ENCODE measurements around the gene AP1S2.
A peak's percentile ranks its signal among the peaks of the same experiment; 100 is the strongest.
"Not testable (repeated sequence)": the region's sequence is repeated elsewhere in the genome, so short reads cannot be mapped to it uniquely, and the experiment has no call there.

AP1S2 gene

DNA sequence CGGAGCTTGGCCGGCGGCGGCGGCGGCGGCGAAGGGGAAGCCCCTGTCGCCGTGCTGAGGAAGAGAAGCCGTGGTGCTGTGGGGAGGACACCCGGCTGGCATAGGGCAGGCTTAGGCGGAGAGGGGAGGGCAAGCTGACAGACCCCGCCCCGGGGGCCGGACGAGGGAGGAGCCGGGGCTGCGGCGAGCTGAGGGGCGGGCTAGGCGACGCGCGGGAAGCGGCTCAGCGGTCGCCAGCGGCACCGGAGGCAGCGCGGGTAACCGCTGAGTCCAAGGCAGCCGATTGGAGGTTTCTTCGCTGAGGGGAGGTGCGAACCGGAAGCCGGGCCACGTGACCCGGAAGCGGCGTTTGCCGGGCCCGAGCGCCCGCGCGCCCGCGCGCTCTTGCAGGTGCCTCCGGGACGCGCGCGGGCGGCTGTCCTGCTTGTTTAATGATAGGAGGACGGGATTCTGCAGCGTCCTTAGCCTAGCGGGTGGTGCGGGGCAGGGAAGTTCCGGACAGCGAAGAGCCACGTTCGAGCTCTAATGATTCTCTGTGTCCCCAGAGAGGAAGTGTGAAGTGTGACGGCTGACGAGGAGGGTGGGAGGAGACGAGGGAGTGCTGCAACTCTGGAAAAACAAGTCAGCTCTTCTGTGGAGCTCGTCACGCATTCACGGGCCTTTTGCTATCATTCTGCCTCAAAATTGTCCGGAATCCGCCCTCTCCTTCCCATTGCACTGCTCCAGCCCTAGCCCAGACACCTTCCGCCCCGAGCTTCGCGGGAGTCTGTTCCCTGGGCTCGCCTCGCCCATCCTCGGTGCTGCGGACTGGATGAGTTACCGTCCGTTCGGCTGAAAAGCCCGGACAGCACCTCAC is at the start of gene AP1S2:
TSS of gene AP1S2 (minus strand) at position 102 of the 856 bp plus-strand sequence. CDS start 2,289 bp downstream, outside the sequence.
- peak; percentile 36 for DNase-seq (ENCODE audit: low read depth)

DNA sequence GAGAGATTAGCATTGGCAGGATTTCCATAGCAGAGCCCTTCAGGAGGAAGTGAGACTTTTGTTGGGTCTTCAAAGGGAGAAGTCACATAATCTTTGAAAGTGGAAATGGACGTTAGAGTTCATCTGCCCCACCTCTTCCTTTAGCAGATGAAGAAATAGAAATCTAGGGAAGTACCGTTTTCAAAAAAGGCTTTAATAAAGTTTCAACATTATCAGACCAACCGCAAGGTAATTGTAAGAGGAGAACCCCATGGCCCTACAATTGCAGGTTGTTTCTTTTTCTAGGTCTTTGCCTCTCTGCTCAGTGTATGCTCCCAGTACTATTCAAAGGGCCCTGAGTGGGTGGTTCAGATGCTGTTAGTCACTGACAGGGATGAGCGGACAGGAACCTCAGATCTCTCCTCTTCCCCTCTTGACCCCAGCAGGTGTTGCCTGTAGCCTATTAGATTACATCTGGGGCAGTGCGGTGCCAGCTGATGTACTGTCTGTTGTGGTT is 48.6 kb upstream of the AP1S2 start:
- DNase-seq (ENCODE audit: low read depth), result no peak

- no peak for DNase-seq (ENCODE audit: low read depth)
Measured at GRCh38 chrX:15895334-15895733, 40.7 kb upstream of the AP1S2 start.

- DNase-seq (ENCODE audit: low read depth), result no peak
Measured at GRCh38 chrX:15894724-15895123, 40.1 kb upstream of the AP1S2 start.

DNA sequence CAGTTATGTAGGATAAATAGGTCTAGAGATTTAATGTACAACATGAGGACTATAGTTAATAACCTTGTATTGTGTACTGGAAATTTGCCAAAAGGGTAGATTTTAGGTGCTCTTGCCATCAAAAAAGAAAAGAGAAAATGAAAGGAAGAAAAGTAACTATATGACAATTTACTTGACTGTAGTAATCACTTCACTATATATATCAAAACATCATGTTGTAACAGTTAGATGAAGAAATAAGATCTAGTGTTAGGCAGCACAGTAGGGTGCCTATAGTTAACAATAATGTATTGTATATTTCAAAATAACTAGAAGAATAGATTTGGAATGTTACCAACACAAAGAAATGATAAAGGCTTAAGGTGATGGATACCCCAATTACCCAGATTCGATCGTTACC is 35.9 kb upstream of the AP1S2 start:
- no peak for DNase-seq (ENCODE audit: low read depth)

DNA sequence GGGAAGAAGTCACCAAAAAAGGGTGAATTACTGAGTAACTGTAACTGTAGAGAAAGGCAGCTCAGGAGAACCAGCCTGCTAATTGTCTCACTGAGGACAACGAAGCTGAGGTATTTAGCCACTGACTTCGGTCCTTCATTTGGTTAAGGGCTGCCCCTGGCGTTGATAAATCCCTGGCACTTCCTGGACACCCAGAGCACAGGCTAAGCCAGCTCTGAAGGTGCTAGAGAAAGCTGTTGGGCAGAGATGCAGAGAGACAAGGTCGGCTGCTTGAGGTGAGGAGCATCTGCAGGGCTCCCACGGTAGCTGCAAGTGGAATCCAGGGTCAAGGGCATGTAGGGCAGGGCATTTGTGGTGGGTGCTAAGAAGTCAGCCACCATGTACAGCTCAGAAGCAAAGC is 33.4 kb upstream of the AP1S2 start:
- no peak for DNase-seq (ENCODE audit: low read depth)

DNA sequence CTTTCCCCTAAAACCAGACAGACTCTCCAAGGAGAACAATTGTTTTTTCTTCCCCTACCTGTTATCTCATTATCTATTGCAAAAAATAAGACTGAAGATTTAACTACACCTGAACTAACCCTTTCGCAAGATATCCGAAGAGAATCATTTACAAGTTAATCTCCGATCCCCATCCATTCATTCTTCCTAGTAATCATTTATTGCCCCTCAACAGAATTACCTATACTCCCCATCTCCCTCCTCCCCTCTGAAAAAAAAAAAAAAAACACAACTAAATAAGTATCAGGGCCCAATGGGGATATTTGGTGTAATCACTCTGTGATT is 28.9 kb upstream of the AP1S2 start:
- DNase-seq (ENCODE audit: low read depth), result no peak

DNA sequence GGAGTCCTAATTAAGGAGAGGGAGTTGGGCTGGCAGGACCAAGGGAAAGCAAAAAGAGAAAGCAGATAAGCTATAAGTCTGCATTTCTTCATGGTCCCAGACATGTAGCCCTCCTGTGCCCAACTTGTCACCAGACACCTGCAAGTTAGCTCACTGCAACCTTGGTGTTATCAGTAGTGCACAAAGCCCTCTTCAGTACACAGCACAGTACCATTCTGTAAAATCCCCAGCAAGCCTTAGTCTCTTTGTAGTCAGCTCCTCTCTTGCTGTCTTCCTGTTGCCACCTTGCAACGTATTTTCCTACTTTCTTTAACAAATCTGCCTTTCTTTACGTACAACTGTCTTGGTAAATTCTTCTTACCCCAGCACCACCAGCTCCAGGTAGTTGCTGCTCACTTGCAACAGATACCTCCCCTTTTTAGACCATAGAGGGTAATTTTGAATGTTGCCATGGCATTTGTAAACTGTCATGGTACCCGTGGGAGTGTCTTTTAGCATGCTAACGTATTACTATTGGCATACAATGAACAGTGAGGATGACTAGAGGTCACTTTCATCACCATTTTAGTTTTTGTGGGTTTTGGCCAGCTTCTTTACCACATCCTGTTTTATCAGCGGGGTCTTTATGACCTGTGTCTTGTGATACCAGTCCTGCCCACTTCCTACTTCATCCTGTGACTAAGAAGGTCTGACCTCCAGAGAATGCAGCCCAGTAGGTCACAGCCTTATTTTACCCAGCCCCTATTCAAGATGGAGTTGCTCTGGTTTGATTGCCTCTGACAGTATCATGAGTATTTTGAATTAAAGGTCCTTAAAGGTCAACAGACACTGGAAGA is 28.3 kb upstream of the AP1S2 start:
- peak; percentile 7 for DNase-seq (ENCODE audit: low read depth)

- no peak for DNase-seq (ENCODE audit: low read depth)
Measured at GRCh38 chrX:15881381-15881897, 26.8 kb upstream of the AP1S2 start.

DNA sequence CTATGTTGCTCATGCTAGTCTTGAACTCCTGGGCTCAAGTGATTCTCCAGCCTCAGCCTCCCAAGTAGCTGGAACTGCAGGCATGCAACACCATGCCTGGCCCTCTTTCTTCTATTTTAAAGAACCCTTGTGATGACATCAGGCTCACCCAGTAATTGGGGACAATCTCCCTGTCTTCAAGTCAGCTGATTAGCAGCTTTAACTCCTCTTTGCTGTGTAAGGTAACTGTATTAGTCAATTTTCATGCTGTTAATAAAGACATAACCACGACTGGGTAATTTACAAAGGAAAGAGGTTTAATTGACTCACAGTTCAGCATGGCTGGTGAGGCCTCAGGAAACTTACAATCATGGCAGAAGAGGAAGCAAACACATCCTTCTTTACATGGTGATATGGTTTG is 23.3 kb upstream of the AP1S2 start:
- not testable (repeated sequence) for DNase-seq (ENCODE audit: low read depth)

DNA sequence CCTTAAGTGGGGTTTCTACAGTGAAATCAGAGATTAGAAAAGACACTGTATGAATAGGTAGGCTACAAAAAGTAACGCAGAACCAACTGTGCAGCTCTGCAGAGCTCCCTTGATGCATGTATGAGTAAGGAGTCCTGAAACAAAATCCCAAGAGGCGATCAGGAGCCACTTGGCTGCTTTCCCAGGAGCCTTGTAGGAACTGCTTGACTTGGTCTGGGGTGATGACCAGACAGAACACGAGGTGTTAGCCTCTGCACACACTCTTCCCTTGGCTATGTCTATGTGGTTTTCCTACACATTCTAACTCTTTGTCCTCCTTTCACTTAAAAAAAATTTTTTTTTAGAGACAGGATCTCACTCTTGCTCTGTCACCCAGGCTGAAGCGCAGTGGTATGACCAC is 22.8 kb upstream of the AP1S2 start:
- DNase-seq (ENCODE audit: low read depth), result no peak

DNA sequence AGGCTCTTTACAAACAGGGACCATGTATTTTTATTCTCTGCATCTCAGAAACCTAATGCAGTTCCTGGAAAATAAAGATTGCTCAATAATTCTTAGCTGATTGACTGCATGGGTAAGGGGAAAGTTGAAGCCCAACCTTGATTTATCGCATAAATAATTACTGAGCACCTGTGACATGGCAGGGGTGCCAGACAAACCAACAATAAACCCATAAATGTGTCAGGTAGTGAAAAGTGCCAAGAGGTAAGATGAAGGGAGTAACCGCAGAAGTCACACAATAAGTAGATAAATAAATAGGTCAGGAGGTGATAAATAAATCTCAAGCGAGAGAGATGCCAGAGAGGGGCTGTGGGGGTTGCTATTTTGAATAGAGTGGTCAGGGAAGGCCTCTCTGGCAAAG is 20.1 kb upstream of the AP1S2 start:
- no peak for DNase-seq (ENCODE audit: low read depth)

GRCh38 chrX:15873566-15873965 is 19.0 kb upstream of the AP1S2 start:
- no peak for DNase-seq (ENCODE audit: low read depth)

DNA sequence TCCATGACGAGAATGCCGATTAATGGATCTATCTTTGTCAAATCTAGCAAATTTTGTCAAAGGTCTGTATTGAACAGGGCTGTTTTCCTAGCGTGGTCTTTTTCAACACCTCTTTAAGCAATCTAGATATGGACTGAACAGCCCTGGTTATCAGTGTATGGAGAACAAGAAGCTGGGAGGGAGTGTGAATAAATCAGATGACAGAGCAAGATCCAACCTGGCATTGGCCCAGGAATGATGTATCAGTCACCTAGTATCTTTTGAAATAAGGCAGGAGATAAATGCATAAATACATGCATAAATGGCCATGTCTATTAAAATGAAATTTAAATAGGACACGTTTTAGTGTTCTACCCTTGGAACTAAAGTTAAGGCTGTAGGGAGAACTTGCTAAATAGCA is 15.7 kb upstream of the AP1S2 start:
- no peak for DNase-seq (ENCODE audit: low read depth)

GRCh38 chrX:15869695-15870094 is 15.1 kb upstream of the AP1S2 start:
- DNase-seq (ENCODE audit: low read depth), result no peak

DNA sequence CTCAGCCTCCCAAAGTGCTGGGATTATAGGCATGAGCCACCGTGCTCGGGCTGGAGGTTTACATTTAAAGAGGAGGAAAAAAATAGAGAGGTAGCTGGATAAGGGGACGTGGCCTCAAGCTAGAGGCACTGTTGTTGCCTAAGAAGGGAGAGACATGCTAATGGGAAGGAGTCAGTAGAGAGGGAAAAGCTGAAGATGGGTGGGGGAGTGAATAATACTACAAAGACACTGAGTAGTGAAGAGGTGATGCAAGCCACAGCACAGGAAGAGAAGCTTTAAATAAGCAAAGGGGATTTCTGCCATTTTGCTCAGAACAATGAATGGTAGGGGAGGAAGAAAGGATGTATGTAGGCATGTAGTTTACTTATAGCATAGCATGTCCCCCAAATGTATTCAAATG is 11.5 kb upstream of the AP1S2 start:
- DNase-seq (ENCODE audit: low read depth), result no peak

DNA sequence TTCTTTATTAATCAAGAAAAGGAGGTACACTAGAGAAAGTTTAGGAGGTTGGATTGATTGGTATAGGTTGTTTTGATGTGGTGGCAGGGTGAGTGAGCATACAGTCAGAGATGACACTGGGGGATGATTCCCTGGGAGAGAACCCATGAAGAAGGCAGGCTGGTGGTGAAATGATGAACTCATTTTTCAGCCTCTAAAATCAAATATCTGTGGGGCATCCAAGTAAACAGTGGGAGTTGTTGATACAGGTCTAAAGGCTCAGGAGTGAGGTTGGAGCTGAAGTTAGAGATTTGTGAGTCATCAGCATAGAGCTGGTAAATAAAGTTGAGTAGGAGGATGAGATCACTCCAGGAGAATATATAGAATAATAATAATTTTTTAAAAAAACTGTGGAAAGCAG is 10.0 kb upstream of the AP1S2 start:
- no peak for DNase-seq (ENCODE audit: low read depth)

- no peak for DNase-seq (ENCODE audit: low read depth)
Measured at GRCh38 chrX:15864023-15864422, 9.4 kb upstream of the AP1S2 start.

DNA sequence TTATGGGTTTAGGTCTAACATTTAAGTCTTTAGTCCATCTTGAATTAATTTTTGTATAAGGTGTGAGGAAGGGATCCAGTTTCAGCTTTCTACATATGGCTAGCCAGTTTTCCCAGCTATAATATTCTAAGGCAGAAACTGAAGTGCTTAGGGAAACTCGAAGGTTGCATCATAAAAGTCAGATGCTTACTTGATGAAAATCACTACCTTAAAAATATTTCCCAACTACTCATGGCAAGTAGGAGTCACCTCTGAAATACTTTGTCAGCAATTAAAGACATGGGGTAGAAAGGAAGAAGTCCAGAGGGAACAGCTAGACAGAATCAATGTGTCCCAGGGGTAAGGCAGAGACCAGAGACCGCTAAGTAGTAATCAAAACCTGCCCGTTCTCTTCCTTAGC is 6.3 kb upstream of the AP1S2 start:
- DNase-seq (ENCODE audit: low read depth), result no peak

DNA sequence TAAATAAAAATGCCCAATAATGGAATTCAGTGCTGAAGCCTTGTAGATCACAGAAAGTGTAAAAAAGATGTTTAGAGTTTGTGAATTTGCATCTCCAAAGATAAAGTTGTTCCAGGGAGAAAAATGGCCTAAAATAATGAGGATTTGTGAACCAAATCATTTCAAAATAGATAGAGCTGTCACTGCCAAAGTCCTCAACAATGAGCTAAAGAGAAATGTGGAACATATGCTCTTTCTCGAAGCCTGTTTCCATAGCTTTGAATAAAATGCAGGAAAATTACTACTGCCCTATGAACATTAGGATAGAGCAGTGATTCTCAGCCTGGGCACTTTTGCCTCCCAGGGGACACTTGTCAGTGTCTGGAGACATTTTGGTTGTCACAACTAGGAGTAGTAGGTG is 3.4 kb upstream of the AP1S2 start:
- no peak for DNase-seq (ENCODE audit: low read depth)

DNA sequence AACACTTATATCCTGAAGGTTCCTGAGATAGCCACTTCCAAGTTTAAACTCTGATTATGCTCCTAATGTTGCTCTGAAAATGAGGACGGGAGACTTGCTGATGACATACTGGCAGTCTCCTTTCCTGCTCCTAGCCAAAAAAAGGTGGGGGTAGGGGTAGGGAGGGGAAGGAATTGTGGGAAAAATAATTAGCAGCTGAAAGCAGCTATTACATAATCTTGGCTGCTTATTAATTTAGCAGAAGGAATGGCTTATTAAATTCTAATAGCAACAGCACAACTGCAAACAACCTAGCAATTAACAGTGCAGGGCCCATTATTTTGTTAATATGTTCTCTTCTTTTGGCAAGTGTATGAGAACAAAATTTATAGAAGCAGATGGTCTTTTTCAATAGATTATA is 2.0 kb upstream of the AP1S2 start:
- DNase-seq (ENCODE audit: low read depth), result no peak

DNA sequence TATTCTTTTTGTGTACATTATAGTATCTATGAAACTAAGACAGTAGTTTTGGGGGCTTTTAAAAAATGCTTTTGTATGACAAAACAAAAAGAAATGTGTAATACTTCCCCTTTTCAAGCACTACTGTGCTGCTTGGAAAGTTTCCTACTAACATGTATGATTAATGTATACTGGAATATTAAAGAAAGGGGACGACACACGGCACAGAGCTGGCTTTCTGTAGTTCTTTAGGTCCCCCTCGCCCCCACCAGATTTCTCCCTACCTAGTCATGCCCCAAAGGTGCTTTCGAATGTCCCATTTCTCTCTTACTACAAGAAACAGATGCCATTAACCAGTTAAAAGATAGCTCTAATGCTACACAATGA is 1.6 kb upstream of the AP1S2 start:
- no peak for DNase-seq (ENCODE audit: low read depth)

DNA sequence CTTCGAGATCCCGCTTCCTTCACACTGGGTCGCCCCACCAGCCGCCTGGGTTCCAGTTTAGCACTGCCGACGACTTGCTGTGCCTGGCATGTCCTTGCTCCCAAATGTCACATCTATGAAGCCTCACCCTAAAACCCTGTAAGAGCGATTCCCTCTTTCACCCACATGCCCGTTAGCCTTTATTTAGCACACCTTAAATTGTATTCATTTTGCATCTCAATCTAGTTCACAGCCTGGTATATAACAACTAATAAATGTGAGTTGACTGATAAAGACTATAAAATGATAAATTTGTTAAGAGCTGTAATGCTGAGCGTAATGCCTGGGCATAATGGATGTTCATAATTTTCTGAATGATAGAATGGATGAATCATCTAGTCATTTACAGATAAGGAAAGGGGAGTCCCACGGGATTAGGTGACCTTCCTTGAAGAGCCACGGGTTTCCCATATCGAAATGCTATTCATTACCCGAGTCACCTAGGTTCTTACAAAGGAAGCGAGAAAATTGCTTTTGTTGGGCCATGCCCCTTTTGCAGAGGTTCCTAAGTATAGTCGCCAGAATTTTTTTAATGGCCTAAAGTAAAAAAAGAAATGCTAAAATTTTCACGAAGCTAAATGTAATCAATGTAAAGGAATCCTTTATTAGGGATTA is 1.1 kb upstream of the AP1S2 start:
- DNase-seq (ENCODE audit: low read depth), result no peak
